Smooth muscle cell of bladder (primary cell): ENCODE results near the gene PCCB. TPM values are rescaled to one million over a fixed set of nuclear protein-coding genes. Genes with fewer than 3 reads are reported as not detected.

Experiments
- total RNA-seq: library from RNA; depleted of rRNA; stranded (reverse); fragments of >200 nt; gene quantifications from 2 replicates; pipeline ENCODE4 v1.2.3, GENCODE V29; 2014

PCCB gene
- 49.5 and 70.0 TPM in 2 replicates for total RNA-seq

DNA sequence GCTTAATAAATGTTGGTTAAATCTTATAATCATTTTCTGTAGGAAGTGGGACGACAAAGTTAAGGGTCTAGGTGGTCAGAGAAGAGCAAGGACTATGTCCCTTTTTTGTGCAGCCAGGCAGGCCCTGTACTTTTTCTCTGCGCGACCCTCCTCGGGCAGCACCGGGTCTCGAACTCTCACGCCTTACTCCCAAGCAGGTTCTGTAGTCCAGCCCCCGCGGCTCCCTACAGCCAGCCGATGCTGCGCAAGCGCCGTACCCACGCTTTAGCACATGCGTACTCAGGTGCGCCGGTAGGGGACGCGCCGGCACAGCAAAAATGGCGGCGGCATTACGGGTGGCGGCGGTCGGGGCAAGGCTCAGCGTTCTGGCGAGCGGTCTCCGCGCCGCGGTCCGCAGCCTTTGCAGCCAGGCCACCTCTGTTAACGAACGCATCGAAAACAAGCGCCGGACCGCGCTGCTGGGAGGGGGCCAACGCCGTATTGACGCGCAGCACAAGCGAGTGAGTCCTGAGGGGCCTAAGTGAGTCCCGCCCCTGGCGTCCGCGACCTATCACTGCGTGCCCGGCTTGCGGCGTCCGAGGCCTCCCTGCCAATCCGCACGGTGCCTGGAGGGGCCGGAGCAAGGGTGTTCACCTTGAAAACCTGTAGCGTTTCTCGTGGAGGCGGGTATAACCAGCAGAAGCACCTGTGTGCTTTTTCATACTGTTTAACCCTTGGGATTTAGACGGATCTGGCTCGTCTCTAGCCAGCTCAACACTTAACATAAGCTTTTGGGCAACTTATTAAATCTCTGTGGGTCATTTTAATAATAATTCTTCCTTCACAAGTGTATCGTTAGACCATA is at the start of gene PCCB:
TSS of gene PCCB (plus strand) at position 282 of the 844 bp plus-strand sequence. CDS start at position 318, 36 bp downstream.

Other genes starting within 250 kb of the PCCB start
- gene MSL2, start 54.0 kb upstream of the PCCB start, total RNA-seq: 5.1 and 7.1 TPM in 2 replicates